HG02610 (cell line): ENCODE data around the gene ANKRA2.
"Not testable (repeated sequence)": the region's sequence is repeated elsewhere in the genome, so short reads cannot be mapped to it uniquely, and the experiment has no call there.

Experiments
- ATAC-seq: cut with Tn5 transposase; IDR thresholded peaks from one replicate; pipeline ENCODE4 v1.9.1; 2021; ENCODE audit warnings: mild to moderate bottlenecking, moderate library complexity; ENCODE audit not compliant: unreplicated experiment

The ANKRA2 gene

DNA sequence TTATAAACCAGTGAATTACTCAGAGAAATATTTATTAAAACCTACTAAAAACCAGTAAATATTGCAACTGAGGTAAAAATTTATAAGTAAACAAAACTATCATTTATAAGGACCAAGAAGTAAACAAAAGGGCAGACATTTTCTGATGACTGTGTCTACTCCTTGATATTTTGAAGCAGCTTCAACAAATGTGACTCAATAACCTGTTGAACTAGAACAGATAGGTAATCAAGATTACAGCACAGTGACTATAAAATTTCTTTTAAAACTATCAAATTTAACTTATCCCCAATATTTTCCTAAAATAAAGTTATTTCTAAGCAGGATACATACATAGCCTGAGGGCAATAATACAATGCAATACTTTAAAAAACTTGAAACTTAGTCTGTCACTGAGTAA lies 12.8 kb downstream of the ANKRA2 start:
- ATAC-seq, result no peak

DNA sequence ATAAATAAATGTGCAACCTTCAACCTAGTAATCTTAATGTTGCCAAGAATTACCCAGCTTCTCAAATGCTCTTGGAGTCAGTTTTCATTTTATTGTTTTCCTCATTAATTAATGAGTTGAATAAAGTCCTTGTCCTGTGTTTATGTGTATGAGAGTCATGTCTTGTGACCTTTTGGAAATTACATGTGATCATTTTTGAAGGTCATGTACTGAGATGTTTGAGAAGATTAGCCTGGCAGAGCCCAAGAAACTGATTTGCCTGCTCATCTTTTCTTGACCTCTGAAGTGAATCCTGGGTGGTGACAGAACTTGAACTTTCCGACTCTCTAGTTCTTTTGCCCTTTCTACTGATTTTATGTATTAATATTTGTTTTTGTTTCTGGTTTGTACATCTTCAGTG lies 15.4 kb downstream of the ANKRA2 start:
- no peak for ATAC-seq

DNA sequence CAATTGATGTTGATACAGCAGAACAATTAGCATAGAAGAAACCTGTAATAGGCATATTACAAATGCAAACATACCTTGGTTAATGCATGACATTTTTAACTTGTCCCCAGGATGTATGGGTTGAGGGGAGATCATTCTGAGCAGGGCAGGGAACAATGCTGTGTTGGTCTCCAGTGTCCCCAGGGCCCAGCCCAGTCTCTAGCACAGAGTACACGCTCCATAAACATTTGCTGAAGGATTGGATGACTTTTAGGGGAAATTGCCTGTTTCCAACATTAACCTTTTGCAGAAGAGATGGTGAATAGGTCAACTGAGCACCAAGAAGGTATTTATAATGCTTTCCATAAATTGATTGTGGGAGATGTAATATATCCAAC lies 20.0 kb downstream of the ANKRA2 start:
- ATAC-seq, result no peak

DNA sequence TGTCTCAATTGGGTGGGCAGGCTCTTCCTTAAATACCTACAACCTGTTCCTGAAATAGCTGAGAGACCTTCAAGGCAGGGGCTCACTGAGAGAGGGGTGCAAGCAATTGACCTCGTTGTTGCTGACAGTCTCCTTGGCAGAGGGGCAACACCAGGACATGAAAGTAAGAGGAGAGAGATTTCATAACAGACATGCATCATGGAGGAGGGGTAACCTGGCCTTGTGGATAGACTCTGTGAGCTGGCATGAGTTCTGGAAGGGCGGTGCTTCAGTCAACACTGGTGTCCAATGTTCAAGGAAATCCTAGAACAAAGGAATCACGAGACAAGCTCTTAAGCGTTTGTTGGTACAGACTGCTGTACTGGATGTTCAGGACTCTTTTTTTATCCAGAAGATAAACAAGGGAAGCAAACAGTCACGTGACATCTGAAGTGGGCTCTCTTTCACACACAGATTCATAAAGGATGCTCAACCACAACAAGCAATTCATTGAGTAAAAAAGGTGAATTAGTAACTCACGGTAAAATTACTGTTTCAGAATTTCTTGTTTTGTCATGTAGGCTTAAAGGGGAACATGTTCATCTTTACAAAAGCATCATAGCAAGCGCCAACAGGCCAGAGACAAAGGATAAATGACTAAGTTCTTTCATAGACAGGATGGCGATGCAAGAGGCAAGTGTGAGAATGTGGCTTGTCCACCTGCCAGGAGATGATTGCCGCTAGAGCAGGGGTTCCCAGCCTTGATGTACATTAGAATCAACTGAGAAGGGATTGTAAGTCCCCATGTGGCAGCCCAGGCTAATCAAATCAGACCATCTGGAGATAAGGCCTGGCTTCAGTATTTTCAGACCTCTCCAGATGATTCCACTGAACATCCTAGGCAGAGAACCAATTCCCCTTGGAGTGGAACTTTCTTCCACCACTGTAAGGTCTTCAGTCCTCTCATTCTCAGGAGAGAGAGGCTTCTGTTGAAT lies 20.7 kb downstream of the ANKRA2 start:
- ATAC-seq, result no peak

DNA sequence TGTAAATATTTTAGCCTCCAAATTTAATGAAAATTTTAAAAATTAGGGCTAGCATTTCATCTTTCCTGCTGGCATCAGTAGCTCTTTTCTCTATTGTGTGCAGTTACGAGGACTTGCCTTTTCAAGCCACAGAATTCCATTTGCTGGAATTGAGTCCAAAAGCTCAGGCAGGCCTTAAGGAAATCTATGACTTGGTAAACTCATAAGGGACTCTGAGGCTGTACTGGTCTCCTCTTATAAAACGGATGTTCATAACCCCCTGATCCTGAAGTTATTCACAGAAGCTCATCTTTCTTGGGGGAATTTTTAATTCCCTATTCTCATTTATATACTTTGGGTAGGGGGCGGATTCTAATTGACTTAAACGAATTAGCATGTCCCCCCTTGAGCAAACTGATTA lies 23.4 kb downstream of the ANKRA2 start:
- no peak for ATAC-seq

DNA sequence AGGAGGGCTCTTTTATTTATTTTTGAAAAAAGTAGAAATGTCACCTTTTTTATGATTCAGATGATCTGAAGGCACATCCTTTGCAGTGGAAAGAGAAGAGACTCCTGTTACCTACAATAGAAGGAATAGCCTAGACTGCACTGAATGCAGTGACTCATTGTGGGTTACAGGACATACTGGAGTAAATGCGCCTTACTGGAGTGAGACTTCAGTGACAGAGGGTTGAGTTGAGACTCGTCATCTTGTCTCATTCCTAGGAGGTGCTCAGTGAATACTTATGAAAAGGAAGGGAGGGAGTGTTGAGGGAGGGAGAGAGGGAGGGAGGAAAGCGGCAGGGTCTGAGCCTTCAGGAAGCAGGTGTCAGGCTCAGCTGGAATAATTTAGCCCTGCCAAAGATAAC lies 25.2 kb downstream of the ANKRA2 start:
- no peak for ATAC-seq

DNA sequence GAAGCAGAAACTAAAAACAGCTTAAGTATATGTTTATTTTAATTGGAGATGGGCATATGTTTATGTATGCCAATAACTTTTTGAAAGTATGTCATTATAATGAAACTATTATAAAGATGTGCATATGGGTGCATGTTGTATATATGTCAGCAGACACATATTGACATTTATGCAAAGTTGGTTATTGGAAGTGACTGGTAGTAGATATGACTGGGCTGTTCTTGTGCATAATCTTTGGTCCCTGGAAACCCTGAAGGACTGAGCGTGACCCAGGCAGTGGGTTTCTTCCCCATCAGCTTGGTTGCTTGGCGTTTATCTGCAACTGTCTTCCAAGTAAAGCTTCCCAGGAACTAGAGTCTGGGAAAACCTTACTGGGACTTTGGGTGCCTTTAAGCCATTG lies 25.7 kb downstream of the ANKRA2 start:
- ATAC-seq, result no peak

DNA sequence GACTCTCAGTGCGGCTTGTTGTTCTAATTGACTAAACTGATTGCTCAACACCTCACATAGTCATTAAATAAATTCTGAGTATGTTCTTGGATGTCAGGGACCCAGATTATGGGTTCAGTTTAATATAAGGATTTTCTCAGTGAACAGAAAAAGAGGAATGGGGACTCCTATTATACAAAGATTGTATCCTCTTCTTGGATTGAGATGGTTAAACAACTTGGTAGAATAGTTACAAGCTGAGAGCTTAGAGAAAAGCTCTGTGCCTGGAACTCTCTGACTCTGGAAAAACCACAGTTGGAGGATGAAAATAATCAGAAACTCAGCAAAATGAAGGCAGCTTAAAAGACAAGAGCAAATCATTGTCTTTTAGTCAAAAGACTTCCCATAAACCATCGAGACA lies 30.5 kb downstream of the ANKRA2 start:
- ATAC-seq, result no peak

DNA sequence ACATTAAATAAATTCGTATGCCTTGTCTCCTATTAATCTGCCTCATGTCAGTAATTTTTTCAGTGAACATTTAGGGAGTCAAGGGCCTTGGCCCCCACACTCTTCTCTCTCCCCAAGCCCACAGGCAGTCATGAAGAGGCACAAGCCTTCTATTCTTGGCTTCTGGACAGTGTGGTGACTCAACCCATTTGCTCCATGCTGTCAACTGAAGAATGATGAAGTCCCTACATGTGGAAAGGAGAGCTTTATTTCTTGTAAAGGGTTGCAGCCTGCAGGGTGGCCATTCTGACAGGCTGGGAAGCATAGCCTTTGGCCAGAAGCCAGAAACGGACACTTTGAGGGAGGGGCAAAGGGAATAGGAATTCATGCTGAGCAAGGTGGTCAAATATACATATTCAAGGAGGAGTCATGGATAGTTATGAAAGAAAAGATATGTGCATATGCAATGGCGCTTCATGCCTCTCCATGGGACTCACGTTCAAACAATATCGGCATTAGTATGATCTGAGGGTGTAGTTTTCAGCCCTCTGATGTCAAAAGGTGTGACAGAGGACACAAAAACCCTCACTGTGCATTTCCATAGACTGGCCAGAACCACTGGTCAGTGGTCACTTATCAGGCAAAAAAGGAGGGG lies 31.3 kb downstream of the ANKRA2 start:
- no peak for ATAC-seq

DNA sequence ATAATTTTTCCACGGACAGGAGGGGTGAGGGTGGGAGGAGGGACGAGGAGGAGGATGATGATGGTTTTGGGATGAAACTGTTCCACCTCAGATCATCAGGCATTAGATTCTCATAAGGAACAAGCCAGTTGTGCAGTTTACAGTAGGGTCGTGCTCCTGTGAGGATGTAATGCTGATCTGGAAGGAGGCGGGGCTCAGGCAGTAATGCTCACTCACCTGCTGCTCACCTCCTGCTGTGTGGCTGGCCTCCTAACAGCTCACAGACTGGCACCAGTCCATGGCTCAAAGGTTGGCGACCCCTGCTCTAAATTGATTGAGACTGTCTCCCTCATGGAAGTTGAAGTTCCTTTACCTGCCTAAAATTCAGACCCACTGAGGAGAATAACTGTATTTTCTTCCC lies 33.2 kb downstream of the ANKRA2 start:
- ATAC-seq, result no peak

DNA sequence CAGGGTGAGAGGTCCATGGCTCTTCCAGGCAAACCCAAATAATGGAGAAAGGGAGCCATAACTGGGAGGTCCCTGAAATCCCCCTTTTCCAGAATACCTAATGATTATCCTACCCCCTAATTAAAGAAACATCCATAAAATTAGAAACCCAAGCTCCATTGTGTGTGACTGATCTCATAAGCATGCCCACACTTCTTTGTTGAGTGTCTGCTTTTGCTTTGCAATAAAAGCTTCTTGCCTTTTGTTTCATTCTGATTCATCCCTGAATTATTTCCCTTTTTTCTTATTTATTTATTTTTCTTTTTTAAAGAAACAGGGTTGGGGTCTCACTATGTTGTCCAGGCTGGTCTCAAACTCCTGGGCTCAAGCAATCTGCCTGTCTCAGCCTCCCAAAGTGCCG lies 34.1 kb downstream of the ANKRA2 start:
- no peak for ATAC-seq

DNA sequence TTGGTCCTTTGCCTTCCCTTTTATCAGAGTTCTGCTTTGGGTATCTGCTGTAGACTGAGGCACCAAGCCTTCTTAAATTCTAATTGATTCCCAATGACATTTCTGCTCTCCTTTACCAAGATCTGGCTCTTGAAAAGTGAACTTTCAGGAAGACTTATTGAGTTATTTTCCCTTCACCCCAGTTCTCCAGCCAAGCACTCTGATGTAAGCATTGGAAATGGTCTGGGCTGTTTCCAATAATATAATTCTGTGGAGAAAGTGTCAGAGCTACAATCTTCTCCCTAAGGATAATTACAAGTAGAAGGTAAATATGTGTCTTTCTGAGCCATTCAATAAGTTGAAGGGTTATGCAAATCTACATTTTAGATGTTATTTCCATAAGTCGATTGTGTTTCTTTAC lies 36.4 kb downstream of the ANKRA2 start:
- no peak for ATAC-seq

DNA sequence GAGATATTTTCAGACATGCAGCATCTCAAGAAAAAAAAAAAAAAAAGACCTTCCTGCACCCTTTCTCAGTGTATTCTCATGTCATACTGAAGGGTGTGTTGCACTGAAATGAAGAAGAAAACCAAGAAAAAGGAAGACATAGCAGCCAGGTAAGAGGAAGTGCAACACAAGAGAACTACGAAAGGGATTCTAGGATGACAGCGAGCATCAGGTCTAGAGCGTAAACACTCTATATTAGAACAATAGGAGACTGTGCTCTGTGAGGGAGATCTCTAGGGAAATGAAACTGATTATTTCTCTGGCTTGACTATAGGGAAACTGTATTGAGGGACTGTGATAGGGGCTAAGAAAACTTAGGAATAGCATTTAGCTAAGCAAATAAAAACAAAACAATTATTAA lies 37.2 kb downstream of the ANKRA2 start:
- ATAC-seq, result no peak

DNA sequence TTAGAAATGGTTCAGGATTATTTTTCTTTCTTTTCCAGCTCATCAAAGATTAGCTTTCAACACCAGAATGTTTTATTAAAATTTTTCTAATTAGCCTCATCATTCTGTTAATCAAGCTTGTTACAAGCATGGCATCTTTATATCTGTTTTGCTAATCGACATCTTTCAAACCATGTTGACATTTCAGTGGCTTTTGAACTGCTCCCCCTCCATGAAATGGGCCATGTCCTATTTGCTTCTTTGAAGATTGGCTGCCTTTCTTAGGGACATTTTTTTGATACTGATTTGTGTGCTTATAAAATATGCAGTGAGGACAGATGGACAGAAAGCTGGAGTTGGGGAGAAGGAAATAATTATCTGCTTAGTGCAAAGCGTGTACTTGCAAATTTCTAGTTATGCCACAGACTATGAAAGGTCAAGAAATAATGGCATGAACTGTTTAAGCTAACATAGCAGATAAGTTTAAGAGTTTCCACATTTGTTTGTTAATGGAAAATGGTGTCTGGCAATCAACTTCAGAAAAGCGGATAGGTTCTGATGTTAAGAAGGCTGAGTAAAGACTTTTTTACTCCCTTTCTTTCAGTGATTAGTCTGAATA lies 39.7 kb downstream of the ANKRA2 start:
- ATAC-seq, result no peak

DNA sequence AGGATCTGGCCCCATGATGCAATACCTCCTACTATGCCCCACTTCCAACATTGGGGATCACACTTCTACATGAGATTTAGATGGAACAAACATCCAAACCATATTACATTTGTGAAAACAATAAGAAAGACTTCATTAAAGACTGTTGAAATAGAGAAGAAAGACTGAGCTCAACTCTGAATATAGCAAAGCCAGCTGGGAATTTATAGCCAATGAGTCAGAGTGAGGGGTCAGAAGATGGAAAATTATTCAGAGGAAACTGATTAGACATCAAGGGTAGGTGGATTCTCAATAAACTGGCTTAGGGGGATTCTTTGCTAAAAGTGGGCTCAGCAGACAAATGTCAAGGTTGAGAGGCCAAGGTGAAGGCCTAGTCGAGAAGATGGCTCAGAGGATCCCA lies 41.6 kb downstream of the ANKRA2 start:
- ATAC-seq, result no peak

DNA sequence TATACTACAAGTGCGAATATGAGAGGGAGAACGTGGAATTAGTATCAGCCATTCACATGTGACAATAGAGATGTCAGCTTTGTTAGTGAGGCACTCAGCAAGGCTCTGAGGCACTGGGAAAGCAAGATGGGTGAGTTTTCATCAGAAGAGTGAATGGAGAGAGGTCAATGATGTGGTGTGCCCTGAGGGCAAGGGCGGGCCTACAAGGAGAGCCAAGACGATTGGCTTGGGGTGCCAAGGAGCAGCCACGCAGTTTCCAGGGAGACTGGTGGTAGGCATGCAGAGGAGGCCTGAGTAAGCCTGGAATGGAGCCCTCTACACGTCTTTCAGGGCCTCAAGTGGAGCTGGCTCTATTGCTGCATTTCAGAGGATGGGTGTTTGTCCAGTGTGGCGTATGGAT lies 42.5 kb downstream of the ANKRA2 start:
- no peak for ATAC-seq

DNA sequence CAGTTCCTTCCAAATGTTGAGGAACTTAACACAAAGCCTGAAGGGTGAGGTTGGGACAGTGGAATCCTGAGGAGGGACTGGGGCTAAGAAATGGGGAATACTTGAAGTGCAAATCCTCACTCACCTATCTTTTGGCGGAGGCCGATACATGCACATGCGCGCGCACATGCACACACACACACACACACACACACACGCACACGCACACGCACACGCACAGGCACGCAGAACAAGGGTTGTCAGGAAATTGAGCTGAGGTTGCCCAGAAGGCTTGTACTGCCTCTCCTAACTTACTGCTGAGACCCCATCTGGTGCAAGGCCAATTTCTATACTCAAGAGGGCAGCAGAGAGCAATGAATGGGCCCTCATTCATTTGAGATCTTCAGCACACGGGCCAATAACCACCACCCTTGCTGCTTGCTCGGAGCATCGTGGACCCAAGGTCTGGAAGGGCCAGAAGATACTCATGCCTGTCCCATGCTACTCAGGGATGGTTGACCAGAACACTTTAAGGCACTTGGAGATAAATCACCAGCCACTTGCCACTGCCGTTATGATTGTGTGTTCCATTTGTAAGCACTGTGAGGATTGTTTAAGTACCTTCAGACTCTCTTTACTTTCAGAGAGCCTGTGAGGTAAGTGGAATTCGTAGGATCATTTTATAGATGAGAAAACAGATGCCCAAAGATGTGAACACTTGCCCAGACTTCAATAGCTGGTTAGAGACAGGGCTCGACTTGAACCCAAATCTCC lies 45.7 kb downstream of the ANKRA2 start:
- peak; percentile 93 for ATAC-seq

DNA sequence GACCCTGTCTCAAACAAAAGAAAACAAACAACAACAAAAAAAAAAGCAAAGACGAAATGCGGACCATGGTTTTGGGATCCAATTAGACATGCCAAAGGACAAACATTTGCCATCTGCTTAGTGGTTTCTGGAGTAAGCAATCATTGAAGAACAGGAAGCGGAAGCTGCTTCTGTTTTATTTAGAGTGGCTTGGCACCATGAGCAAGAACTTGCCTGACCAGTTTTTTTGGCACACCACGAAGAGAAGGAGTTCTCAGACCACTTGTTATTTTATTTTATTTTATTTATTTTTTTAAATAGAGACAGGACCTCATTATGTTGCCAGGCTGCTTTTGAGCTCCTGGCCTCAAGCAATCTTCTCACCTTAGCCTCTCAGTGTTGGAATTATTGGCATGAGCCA lies 50.2 kb downstream of the ANKRA2 start:
- ATAC-seq, result no peak

DNA sequence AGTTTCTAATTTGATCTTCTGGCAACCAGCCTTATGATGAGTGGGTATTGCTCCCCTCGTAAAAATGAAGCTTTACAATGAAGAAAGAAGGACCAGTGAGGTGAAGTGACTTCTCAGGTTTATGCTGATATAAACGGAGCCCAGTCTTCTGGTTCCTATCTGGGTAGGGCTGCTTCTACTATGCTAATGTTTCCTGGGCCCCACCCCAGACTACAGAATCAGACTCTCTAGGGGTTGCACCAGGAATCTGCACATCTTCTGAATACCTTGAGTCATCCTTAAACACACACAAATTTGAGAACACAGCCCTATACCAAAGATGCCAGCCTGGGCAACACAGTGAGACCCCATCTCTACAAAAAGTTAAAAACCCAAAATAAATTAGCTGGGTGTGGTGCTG lies 51.0 kb downstream of the ANKRA2 start:
- no peak for ATAC-seq

DNA sequence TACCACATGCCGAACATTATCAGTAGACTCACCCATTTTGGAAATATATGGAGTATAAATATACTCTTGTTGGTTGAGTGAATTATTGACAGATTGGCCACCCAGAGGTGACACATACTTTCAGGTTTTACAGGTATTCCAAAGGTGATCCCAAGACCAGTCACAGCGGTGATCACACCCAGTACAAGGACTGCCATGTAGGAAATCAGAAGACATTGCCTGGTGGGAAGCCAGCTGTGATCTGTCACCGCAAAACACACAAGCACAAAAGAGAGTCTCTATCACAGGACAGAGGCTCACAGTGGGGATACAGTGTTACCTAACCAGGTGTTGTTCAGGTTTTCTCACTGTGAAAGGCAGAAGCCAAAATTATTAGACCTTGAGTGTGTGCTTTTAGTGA lies 51.4 kb downstream of the ANKRA2 start:
- ATAC-seq, result no peak

DNA sequence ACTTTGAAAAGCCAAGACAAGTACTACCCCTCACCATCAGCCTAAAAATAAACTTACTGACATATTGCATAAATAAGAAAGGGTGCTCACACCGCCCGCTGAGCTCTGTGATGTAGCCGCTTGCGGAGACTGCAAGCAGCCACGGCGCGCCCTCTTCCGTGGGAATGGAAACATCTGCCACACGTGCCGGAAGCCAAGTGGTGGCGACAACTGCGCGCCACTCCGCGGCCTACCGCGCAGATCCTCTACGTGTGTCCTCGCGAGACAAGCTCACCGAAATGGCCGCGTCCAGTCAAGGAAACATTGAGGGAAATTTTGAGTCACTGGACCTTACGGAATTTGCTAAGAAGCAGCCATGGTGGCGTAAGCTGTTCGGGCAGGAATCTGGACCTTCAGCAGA lies 56.9 kb downstream of the ANKRA2 start:
- ATAC-seq, result not testable (repeated sequence)
